ENCODE results near the gene AQP10. TPM values are rescaled to one million over a fixed set of nuclear protein-coding genes. Genes with fewer than 3 reads are reported as not detected.
"Not testable (repeated sequence)": the region's sequence is repeated elsewhere in the genome, so short reads cannot be mapped to it uniquely, and the experiment has no call there.

AQP10 gene
- polyA plus RNA-seq, 4 donors = 0.16 to 0.22 TPM; not detected in 2

DNA sequence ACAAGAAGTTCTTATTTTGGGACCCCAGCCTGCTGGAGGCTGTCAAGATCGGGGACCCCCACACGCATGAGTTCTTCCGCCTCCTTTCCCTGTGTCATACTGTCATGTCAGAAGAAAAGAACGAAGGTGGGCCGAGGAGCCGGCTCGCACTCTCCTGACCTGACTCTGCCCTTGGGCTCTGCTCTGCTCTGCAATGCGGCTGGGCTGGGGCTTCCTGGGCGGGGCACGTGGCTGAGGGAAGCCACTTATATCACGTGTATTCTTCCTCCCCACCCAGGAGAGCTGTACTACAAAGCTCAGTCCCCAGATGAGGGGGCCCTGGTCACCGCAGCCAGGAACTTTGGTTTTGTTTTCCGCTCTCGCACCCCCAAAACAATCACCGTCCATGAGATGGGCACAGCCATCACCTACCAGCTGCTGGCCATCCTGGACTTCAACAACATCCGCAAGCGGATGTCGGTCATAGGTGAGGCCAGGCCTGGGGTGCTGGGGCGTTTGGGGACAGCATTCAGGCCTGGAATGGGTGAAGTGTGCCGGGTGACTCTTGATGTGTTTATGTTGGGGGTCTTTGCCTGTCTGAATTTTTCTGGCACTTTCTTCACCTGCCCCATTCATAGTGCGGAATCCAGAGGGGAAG lies 22.1 kb downstream of the AQP10 start:
- DNase-seq (ENCODE audit: low read depth in 4 of 4, low spot score in 2 of 4) = no peak

- no peak for DNase-seq (ENCODE audit: low read depth in 4 of 4, low spot score in 2 of 4)
Measured at GRCh38 chr1:154344977-154345837, 24.3 kb downstream of the AQP10 start.

- DNase-seq (ENCODE audit: low read depth in 4 of 4, low spot score in 2 of 4) = no peak
Measured at GRCh38 chr1:154346276-154346917, 25.5 kb downstream of the AQP10 start.

- no peak for DNase-seq (ENCODE audit: low read depth in 4 of 4, low spot score in 2 of 4)
Measured at GRCh38 chr1:154347961-154348360, 27.1 kb downstream of the AQP10 start.

- no peak for DNase-seq (ENCODE audit: low read depth in 4 of 4, low spot score in 2 of 4)
Measured at GRCh38 chr1:154348429-154349076, 27.7 kb downstream of the AQP10 start.

DNA sequence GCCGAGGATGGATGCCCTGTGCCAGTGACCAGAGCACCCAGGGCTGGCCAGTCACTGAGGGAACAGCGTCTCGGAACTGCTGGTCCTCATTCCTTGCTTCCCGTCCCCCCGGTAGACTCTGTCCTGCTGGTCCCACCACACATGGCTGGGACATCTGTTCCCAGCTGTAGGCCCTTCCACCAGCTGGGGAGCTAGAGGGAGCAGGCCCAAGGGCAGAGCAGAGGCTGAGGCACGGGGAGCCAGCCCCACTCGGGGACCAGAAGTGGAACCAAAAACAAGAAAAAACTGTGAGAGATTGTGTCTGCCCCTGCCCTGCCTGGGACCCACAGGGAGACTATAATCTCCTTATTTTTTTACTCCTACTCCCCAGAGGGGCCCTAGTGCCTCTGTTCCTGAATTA lies 28.2 kb downstream of the AQP10 start:
- no peak for DNase-seq (ENCODE audit: low read depth in 4 of 4, low spot score in 2 of 4)

DNA sequence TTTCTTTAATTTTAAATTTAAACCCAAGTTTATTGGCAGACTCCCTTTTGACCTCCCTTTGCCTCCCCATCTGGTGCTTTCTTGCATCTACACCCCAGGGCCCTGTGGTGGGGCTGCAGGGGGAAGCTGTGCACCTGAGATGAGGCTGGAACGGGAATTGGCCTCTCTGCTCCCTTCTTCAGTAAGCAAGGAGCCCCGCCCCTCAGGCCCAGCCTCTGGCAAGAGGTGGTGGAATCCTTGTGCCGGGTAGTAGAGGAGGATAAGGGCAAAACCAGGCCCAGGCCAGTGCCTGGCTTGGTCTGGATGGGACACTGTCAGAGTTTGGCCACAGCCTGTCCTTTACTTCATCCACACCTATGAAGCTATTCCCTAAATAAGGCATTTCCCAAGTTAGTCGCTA lies 29.5 kb downstream of the AQP10 start:
- no peak for DNase-seq (ENCODE audit: low read depth in 4 of 4, low spot score in 2 of 4)

DNA sequence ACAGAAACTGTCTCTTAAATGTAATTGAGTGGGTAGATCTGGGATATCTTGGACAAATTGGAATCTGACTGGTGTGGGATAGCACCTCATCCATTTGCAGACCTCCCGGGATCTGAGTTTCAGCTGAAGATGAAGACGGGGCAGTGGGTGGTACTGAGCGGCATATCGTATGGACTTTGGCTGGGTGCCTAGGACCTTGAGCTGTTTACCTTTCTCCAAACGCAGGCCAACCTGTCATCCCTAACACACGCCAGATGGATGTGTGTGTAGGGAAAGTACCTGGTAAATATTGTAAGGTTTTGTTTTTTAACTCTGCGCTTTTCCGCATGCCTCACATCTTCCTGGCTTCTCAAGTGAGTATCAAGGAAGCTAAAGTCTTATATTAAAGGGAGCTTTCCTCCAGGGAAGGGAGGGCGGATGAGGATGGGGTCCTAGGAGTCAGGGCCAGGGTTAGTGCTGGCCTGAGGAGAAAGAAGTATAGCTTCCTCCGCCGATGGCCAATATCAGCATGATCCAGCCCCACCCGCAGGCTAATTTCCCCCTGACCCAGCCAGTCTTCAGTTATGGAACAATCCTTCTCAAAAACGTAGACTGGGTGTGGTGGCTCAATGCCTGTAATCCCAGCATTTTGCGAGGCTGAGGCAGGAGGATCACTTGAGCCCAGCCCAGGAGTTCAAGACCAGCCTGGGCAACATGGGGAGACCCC lies 30.6 kb downstream of the AQP10 start:
- no peak for DNase-seq (ENCODE audit: low read depth in 4 of 4, low spot score in 2 of 4)

GRCh38 chr1:154352245-154352580 lies 31.3 kb downstream of the AQP10 start:
- no peak for DNase-seq (ENCODE audit: low read depth in 4 of 4, low spot score in 2 of 4)

DNA sequence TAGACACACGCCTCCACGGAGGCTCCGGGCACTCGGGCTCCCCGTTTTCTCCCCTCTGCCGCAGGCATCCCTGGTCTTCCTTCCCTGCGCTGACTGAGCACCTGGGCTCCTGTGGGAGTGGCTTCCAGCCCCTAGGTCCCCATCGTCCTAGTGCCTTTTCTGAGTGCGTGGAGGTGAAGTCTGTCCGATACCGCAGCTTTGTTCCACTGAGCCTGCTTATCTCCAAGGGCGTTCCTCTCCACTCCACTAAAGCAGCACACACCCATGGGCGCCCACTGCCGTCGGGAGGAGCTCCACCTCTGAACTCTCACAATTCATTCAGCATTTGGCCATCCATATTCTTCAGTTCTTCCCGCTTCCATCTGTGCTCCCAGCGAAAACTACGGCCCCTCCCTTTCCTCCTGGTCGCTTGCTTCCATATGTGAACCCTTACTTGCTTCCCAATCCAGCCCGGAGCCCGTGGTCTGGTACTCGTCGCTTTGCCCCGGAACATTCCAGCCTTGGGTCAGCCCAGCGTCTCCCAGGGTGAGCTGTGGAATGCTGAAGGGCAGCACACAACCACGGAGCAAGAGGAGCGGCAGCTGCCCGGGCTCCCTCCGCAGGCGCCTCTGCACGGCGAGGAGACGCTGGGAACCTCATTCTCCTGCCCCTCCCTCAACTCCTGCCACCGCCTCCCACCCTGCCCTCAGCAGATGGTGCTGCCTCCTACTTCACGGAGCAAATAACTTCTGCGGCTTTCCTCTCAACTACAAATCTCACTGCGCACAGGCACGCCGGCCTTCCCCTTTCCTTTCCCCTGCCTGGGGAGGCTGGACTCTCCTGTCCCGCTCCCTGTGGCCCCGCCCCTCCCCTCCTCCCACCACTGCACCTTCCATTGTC lies 31.9 kb downstream of the AQP10 start:
- peak in 1 of 4 donors; percentile 41 for DNase-seq (ENCODE audit: low read depth in 4 of 4, low spot score in 2 of 4)

DNA sequence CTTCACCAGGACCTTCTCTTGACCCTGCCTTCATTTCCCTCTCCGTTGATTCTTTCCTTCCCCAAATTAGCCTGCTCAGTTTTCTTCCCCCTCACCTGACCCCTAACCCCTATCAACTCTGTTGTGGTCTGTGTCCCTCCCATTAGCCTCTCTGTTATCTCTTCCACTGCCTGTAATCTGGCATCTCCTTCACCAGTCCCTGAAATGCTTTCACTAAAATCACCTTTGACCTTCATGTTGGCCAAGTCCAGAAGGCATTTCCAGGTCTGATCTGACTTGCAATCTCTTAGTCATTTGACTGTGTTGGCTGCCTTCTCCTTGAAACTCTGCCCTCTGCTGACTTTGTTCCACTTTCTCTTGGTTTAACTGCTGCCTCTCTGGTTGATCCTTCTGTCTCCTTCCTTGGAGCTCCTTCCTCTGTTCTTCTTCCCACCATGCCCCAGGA lies 32.6 kb downstream of the AQP10 start:
- no peak for DNase-seq (ENCODE audit: low read depth in 4 of 4, low spot score in 2 of 4)

GRCh38 chr1:154353966-154354365 lies 33.1 kb downstream of the AQP10 start:
- no peak for DNase-seq (ENCODE audit: low read depth in 4 of 4, low spot score in 2 of 4)

DNA sequence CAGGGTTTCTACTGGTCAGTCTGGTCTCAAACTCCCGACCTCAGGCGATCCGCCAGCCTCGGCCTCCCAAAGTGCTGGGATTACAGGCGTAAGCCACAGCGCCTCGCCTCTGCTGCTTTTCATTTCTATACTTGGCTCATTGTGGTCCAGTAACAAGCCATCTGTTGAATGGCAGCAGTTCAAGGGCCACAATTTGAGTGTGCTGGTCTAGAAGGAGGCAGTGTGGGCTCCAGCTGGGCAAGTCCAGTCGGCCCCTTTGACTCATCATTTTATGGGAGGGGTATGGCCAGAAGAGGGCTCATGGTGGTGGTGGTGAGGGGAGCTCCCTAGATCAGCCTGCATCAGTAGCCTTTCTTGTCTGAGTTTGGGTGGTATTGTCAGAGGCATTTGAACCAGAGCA lies 37.6 kb downstream of the AQP10 start:
- DNase-seq (ENCODE audit: low read depth in 4 of 4, low spot score in 2 of 4) = no peak

DNA sequence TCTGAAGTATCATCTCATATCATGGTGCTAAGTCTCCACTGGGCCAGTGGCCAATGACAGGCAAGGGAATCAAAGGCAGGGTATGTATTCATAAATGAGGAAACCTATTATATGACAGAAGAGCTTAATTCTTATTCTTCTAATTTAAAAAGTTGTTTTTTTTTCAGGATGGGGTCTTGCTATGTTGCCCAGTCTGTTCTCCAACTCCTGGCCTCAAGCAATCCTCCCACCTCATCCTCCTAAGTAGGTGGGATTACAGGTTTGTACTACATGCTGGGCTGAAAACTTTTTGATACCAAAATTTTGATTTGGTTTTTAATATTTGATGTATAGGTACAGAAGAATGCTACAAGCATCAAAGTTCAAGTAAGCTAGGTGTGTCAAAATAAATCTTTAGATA lies 39.4 kb downstream of the AQP10 start:
- no peak for DNase-seq (ENCODE audit: low read depth in 4 of 4, low spot score in 2 of 4)

DNA sequence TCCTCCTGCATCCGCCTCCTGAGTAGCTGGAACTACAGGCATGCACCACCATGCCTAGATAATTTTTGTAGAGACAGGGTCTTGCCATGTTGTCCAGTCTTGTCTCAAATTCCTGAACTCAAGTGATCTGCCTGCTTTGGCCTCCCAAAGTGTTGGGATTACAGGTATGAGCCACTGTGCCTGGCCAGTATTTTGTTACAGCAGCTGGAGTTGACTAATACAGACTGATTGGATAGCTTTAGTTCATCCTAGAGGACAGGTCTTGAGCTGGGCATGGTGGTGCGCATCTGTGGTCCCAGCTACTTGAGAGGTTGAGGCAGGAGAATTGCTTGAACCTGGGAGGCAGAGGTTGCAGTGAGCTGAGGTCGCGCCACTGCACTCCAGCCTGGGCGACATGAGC lies 40.0 kb downstream of the AQP10 start:
- DNase-seq (ENCODE audit: low read depth in 4 of 4, low spot score in 2 of 4) = not testable (repeated sequence)

- no peak for DNase-seq (ENCODE audit: low read depth in 4 of 4, low spot score in 2 of 4)
Measured at GRCh38 chr1:154361357-154361756, 40.5 kb downstream of the AQP10 start.

GRCh38 chr1:154371436-154371835 lies 50.5 kb downstream of the AQP10 start:
- no peak for DNase-seq (ENCODE audit: low read depth in 4 of 4, low spot score in 2 of 4)

- DNase-seq (ENCODE audit: low read depth in 4 of 4, low spot score in 2 of 4) = not testable (repeated sequence)
Measured at GRCh38 chr1:154373777-154374357, 53.0 kb downstream of the AQP10 start.
